A549 (cell line): ENCODE results near the gene LAMA3. TPM values are rescaled to one million over a fixed set of nuclear protein-coding genes. Genes with fewer than 3 reads are reported as not detected.

Source experiments
- ATAC-seq, 2 experiments: fragments of 200-7000 bp in 1 of 2; fragments of >200 bp in 1 of 2; cut with Nextera tagmentation in 1 of 2; cut with Tn5 transposase in 1 of 2; 3 replicates each; pipeline versions ENCODE4 v1.8.0 to v1.9.1; 2018 to 2020; ENCODE audit warnings: mild to moderate bottlenecking in 1 of 2, moderate library complexity in 1 of 2
- CTCF ChIA-PET: fragments of 300-600 bp; sonication (Branson Sonifier 250); formaldehyde crosslinking; extraction: SDS; loops from one replicate; lab custom pipeline; 2021; ENCODE audit warnings: antibody characterized with exemption, inconsistent platforms; lab: Yijun Ruan, JAX
- POLR2A ChIA-PET: fragments of 350-600 bp; formaldehyde crosslinking; extraction: SDS; loops from one replicate; lab custom pipeline; 2021; ENCODE audit warnings: antibody characterized with exemption, inconsistent platforms; lab: Yijun Ruan, JAX
- DNase-seq, 2 experiments: peaks; one replicate each; pipeline versions ENCODE4 v3.0.0 to v3.0.0-alpha.2; 2011 to 2016; ENCODE audit warnings: low read depth in 1 of 2, low spot score in 1 of 2
- FAIRE-seq: peaks from 2 replicates; lab custom pipeline; 2011; peaks lifted over from hg19 to GRCh38; lab: Jason Lieb, UNC
- H3K27ac ChIP-seq, 2 experiments: fragments of >200 bp; sonication (Bioruptor Twin); formaldehyde crosslinking; 3 replicates each; pipeline ENCODE4 v1.5.1; 2016 to 2017
- H3K4me1 ChIP-seq: fragments of >200 bp; sonication (Bioruptor Twin); formaldehyde crosslinking; 3 replicates; pipeline ENCODE4 v1.6.1; 2016
- H3K4me2 ChIP-seq: fragments of >200 bp; sonication (Bioruptor Twin); formaldehyde crosslinking; 3 replicates; pipeline ENCODE4 v1.6.1; 2016
- H3K4me3 ChIP-seq: fragments of >200 bp; sonication (Bioruptor Twin); formaldehyde crosslinking; 3 replicates; pipeline ENCODE4 v1.5.1; 2016
- H3K9me3 ChIP-seq: fragments of >200 bp; sonication (Bioruptor Twin); formaldehyde crosslinking; 3 replicates; pipeline ENCODE4 v1.6.1; 2016
- CHD4 ChIP-seq: fragments of 200-600 bp; sonication (generic); IDR thresholded peaks from 2 replicates; pipeline ENCODE4 v1.6.1; 2016; ENCODE audit warnings: antibody characterized with exemption, mild to moderate bottlenecking, borderline replicate concordance
- EHMT2 ChIP-seq: fragments of 200-600 bp; sonication (generic); IDR thresholded peaks from 2 replicates; pipeline ENCODE4 v1.6.1; 2016; ENCODE audit warnings: antibody characterized with exemption, low read depth, mild to moderate bottlenecking, moderate library complexity
- EP300 ChIP-seq, 2 experiments: fragments of >200 bp; sonication (Bioruptor Twin); formaldehyde crosslinking; IDR thresholded peaks; 2 replicates in 1 of 2; 3 replicates in 1 of 2; pipeline ENCODE4 v1.6.1; 2016 to 2017
- FOSL2 ChIP-seq, 2 experiments: fragments of 450-650 bp in 1 of 2; fragments of >200 bp in 1 of 2; sonication (Bioruptor Twin) in 1 of 2; formaldehyde crosslinking; IDR thresholded peaks; 2 replicates each; pipeline versions ENCODE4 v1.5.0 to v1.6.1; 2016 to 2020; ENCODE audit warnings: mild to moderate bottlenecking in 1 of 2, moderate library complexity in 1 of 2
- FOXS1 ChIP-seq: fragments of 250-450 bp; sonication (Bioruptor Pico); IDR thresholded peaks from 2 replicates; pipeline ENCODE4 v1.5.0; 2020; ENCODE audit warnings: mild to moderate bottlenecking, moderate library complexity
- GATA3 ChIP-seq: IDR thresholded peaks from 2 replicates; pipeline ENCODE4 v1.6.1; 2012; ENCODE audit warnings: borderline replicate concordance
- HEYL ChIP-seq: fragments of 250-450 bp; sonication (Bioruptor Pico); IDR thresholded peaks from 2 replicates; pipeline ENCODE4 v1.8.0; 2021; ENCODE audit warnings: mild to moderate bottlenecking, moderate library complexity
- HOXB13 ChIP-seq: fragments of 250-450 bp; sonication (Bioruptor Pico); IDR thresholded peaks from 2 replicates; pipeline ENCODE4 v1.5.0; 2020; ENCODE audit warnings: low read depth, mild to moderate bottlenecking, moderate library complexity
- JUN ChIP-seq, 2 experiments: fragments of >200 bp; sonication (Bioruptor Twin); formaldehyde crosslinking; IDR thresholded peaks; 2 replicates in 1 of 2; 3 replicates in 1 of 2; pipeline ENCODE4 v1.6.1; 2016 to 2017
- MAFK ChIP-seq: fragments of 450-650 bp; IDR thresholded peaks from 2 replicates; pipeline ENCODE4 v1.6.1; 2014; ENCODE audit not compliant: partially characterized antibody
- NFE2L2 ChIP-seq: fragments of 150-350 bp; conservative IDR thresholded peaks from 2 replicates; pipeline ENCODE4 v1.6.1; 2014; ENCODE audit warnings: low read length
- NPAS2 ChIP-seq: fragments of 250-450 bp; sonication (Bioruptor Pico); IDR thresholded peaks from 2 replicates; pipeline ENCODE4 v1.8.0; 2022; ENCODE audit warnings: mild to moderate bottlenecking, moderate library complexity, borderline replicate concordance
- POLR2AphosphoS2 ChIP-seq: conservative IDR thresholded peaks from 2 replicates; pipeline ENCODE4 v1.6.1; 2012; ENCODE audit warnings: low read length, improper control_type of control experiment, inconsistent platforms
- RAD21 ChIP-seq, 2 experiments: fragments of >200 bp in 1 of 2; sonication (Bioruptor Twin) in 1 of 2; formaldehyde crosslinking in 1 of 2; IDR thresholded peaks in 1 of 2; conservative IDR thresholded peaks in 1 of 2; 2 replicates in 1 of 2; 3 replicates in 1 of 2; pipeline ENCODE4 v1.6.1; 2012 to 2018; ENCODE audit warnings: inconsistent platforms in 1 of 2
- SREBF2 ChIP-seq: fragments of 450-650 bp; IDR thresholded peaks from 2 replicates; pipeline ENCODE4 v1.6.1; 2014; ENCODE audit warnings: mild to moderate bottlenecking, moderate library complexity
- ZFP36 ChIP-seq: fragments of 450-650 bp; IDR thresholded peaks from 2 replicates; pipeline ENCODE4 v1.6.1; 2014; ENCODE audit warnings: borderline replicate concordance; ENCODE audit not compliant: partially characterized antibody
- ZNF302 ChIP-seq: fragments of 250-450 bp; sonication (Bioruptor Pico); IDR thresholded peaks from 2 replicates; pipeline ENCODE4 v1.9.0; 2021; ENCODE audit warnings: inconsistent platforms, mild to moderate bottlenecking, moderate library complexity
- WGBS: methylation state at CpG from one replicate; pipeline ENCODE4 v1.1.6; 2017; ENCODE audit errors: missing lambda C conversion rate; 5-methylcytosine and 5-hydroxymethylcytosine counted together
- polyA plus RNA-seq, 4 experiments: library from polyadenylated mRNA; depleted of rRNA in 3 of 4; stranded (reverse); fragments of >200 nt; fragmentation: RNase III in 1 of 4; extraction: RNeasy Plus Mini Kit Qiagen cat#74134 plus additional on column Dnase treatment in 1 of 4; gene quantifications; 2 replicates in 3 of 4; 3 replicates in 1 of 4; pipeline ENCODE4 v1.2.3, GENCODE V29; 2011 to 2017
- TF ChIP-seq, protein P1 (sequence below): fragments of 250-450 bp; sonication (Bioruptor Pico); IDR thresholded peaks from 2 replicates; pipeline ENCODE4 v1.5.0; 2021; ENCODE audit warnings: mild to moderate bottlenecking, moderate library complexity, borderline replicate concordance
- TF ChIP-seq, protein P2 (sequence below): IDR thresholded peaks from 2 replicates; pipeline ENCODE4 v1.6.1; 2012; ENCODE audit warnings: low read depth, borderline replicate concordance

LAMA3 gene
- polyA plus RNA-seq, 2 of the 4 experiments (the other 2 are of a cell fraction), result 18.2 to 31.0 TPM

DNA sequence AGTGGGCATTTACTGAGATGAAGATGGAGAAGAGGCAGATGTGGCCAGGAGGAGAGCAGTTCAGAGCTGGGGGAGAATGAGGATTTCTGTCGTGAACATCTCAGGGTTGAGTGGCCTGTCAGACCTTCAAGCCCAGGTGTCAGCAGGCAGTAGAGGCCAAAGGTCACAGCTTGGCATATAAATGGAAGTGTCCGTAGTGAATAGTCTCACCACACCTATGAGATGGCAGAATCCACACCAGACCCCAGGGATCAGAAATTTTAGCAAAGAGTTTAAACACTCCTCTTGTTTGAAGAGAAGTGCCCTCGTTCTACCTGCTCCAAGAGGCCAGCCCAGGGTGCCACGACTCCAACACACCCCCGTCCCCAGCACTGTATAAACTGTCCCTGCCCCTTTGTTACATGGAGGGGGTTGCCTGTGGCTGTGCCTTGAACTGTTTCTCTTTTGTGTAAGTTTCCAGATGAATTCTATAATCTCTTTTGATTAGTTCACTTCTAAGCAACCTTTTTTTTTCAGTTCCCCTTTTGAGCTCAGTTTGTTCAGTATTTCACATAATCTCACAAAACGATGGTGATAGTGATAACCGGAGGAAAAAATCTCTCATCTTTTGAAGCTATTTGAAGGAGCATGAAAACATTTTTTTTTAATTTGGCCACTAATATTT is 256.3 kb downstream of the LAMA3 start (continued):
- TF ChIP-seq, protein P1, sequence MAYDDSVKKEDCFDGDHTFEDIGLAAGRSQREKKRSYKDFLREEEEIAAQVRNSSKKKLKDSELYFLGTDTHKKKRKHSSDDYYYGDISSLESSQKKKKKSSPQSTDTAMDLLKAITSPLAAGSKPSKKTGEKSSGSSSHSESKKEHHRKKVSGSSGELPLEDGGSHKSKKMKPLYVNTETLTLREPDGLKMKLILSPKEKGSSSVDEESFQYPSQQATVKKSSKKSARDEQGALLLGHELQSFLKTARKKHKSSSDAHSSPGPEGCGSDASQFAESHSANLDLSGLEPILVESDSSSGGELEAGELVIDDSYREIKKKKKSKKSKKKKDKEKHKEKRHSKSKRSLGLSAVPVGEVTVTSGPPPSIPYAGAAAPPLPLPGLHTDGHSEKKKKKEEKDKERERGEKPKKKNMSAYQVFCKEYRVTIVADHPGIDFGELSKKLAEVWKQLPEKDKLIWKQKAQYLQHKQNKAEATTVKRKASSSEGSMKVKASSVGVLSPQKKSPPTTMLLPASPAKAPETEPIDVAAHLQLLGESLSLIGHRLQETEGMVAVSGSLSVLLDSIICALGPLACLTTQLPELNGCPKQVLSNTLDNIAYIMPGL (CRISPR knock-in tag), result no peak
- no peak for TF ChIP-seq JUN (IDR thresholded peaks at IDR 0.05)
- TF ChIP-seq, all 56 proteins: peak for 0

DNA sequence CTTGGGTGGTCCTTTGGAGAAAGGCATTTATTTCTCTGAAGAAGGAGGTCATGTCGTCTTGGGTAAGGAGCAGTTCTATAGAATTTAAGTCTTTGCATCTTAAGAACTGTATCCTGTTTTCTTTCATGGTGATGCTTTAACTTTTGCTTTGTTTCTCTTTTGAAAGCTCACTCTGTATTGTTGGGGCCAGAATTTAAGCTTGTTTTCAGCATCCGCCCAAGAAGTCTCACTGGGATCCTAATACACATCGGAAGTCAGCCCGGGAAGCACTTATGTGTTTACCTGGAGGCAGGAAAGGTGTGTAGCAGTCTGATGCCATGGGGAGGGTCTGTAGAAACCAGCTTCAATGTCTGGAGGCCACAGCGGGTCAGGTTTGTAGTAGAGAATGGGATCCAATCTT is 260.6 kb downstream of the LAMA3 start:
- ATAC-seq (no peak), DNase-seq (no peak), FAIRE-seq (no peak)
- Histone ChIP-seq H3K27ac (no peak overlapping the region), H3K4me1 (no peaks in the 10 kb centered on the region), H3K4me3 (no peak overlapping the region), H3K4me2 (no peak overlapping the region), H3K9me3 (no peaks in the 10 kb centered on the region)
- ChIA-PET POLR2A (no interaction called here), CTCF (no interaction called here)
- 92% methylated on average over 5 of the region's 5 CpGs for WGBS
- no peak for TF ChIP-seq MAFK

DNA sequence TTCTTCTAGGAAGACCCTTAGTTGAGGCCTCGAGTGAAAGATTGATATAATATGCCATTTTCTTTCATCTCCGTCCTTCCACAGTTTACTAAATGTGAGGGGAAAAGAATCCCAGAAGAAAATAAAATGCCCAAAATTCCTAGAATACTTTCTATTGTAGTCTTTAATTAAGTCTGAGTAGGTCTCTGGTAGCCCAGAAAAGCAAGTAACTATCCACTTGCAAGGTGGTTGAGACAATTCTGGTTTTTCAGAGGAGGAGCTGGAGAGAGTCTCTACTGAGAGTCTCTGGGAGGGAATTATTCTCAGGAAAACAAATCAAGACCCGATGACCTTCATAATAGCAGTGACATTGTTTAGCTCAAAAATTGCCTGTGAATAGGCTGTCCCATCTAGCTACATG is 261.4 kb downstream of the LAMA3 start:
- H3K4me1 ChIP-seq, result no peaks in the 10 kb centered on the region
- no peak for FAIRE-seq
- no peak for DNase-seq
- ChIA-PET POLR2A (no interaction called here), CTCF (no interaction called here)
- WGBS, result 87% methylated on average over 3 of the region's 3 CpGs
- TF ChIP-seq, protein P1 (CRISPR knock-in tag), result no peak
- TF ChIP-seq HOXB13 (CRISPR knock-in tag) (no peak), NPAS2 (CRISPR knock-in tag) (no peak), FOSL2 (IDR thresholded peaks at IDR 0.05) (no peak), FOSL2 (CRISPR knock-in tag; IDR thresholded peaks at IDR 0.05) (no peak), SREBF2 (no peak), POLR2AphosphoS2 (no peak), HEYL (no peak), FOXS1 (no peak), CHD4 (no peak), ZNF302 (CRISPR knock-in tag) (no peak), RAD21 (conservative IDR thresholded peaks at IDR 0.05 in 1 of 2, IDR thresholded peaks at IDR 0.05 in 1 of 2) (no peak), ZFP36 (no peak), GATA3 (no peak)
- TF ChIP-seq, protein P2, sequence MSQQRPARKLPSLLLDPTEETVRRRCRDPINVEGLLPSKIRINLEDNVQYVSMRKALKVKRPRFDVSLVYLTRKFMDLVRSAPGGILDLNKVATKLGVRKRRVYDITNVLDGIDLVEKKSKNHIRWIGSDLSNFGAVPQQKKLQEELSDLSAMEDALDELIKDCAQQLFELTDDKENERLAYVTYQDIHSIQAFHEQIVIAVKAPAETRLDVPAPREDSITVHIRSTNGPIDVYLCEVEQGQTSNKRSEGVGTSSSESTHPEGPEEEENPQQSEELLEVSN, result no peak
- H3K4me3 ChIP-seq, result no peak overlapping the region
- no peaks in the 10 kb centered on the region for H3K9me3 ChIP-seq
- no peak for ATAC-seq
- H3K4me2 ChIP-seq, result no peak overlapping the region
- H3K27ac ChIP-seq, result no peak overlapping the region

DNA sequence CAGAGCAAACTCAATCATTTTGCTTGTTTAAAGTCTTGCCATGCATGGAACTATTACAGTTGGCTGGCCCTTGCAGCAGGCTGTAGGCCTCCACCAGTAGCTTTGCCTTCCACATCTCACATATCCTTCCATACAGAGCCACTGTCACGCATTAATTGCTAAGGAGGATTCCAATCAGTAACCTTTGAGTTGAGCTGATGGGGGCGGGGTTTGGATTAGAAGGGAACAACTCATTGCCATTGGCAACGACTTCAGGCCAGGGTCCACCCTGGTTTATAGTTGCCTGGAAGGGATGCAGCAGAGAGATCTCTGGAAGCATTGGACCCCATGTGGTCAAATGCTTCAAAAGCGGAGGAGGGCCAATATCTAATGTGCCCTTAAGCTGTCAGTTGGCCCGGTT is 262.0 kb downstream of the LAMA3 start:
- POLR2A ChIA-PET, result no interaction called here
- Histone ChIP-seq H3K9me3 (no peaks in the 10 kb centered on the region), H3K4me3 (no peak overlapping the region), H3K4me2 (no peak overlapping the region), H3K27ac (no peak overlapping the region), H3K4me1 (no peaks in the 10 kb centered on the region)
- FAIRE-seq, result no peak
- no peak for ATAC-seq
- DNase-seq, result no peak
- 83% methylated on average over 5 of the region's 5 CpGs for WGBS
- CTCF ChIA-PET, result no interaction called here
- TF ChIP-seq EHMT2 (no peak), EP300 (IDR thresholded peaks at IDR 0.05) (no peak), CHD4 (no peak), NFE2L2 (no peak)
- TF ChIP-seq, all 56 proteins: peak for 0
